Hypothalamus (tissue), 51 donors: ENCODE results near the gene XRN1.
A peak's percentile ranks its signal among the peaks of the same experiment; 100 is the strongest.

Experiments used
- DNase-seq, 51 donors: peaks; one replicate each; lab custom pipeline; 2025; lab: John Stamatoyannopoulos, UW

XRN1 gene

GRCh38 chr3:142272200-142272891 is 175.5 kb downstream of the XRN1 start:
- DNase-seq = peak in 9 of 51 donors; percentile 1 to 79 (median 21)

- DNase-seq = no peak
These were observed 177.4 kb downstream of the XRN1 start for GRCh38 chr3:142270407-142270806.

- no peak for DNase-seq
These were observed 178.1 kb downstream of the XRN1 start for GRCh38 chr3:142269767-142270166.

GRCh38 chr3:142268426-142268825 is 179.4 kb downstream of the XRN1 start:
- no peak for DNase-seq

GRCh38 chr3:142267269-142267668 is 180.6 kb downstream of the XRN1 start:
- no peak for DNase-seq

- DNase-seq = no peak
These were observed 184.7 kb downstream of the XRN1 start for GRCh38 chr3:142263112-142263511.

- DNase-seq = no peak
These were observed 188.5 kb downstream of the XRN1 start for GRCh38 chr3:142259359-142259758.

- DNase-seq = no peak
These were observed 191.0 kb downstream of the XRN1 start for GRCh38 chr3:142256712-142257333.
